ENCODE data around the gene AUTS2.
"Not testable (repeated sequence)": the region's sequence is repeated elsewhere in the genome, so short reads cannot be mapped to it uniquely, and the experiment has no call there.

Gene AUTS2

DNA sequence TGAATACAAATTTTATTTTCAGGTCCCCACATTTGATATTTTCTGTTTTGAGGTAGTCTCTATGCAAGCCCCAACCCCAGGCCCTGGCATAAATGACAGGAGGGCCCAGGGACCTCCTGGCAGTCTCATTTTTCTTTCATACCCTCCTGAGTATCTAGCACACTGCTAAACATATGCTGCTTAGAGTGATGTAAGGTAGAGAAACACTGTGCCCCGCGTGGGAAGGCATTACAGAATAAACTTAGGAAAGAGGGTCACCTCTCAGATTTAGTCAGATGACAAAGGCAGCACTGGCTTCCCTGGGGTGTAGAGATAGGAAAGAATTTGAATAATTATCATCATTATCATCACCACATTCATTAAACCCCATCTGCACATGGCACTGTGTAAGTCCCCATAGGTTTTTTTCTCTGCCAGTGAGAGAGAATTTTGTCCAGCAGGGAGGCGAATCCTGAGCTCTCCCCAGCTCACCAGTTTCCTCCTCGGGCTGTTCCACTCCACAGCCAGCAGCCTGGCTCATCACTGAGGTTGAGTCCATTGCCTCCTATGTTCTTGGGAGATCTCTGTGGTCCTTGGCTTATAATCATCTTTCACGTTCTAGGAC, 1026.3 kb downstream of the AUTS2 start:
- DNase-seq: no peak

DNA sequence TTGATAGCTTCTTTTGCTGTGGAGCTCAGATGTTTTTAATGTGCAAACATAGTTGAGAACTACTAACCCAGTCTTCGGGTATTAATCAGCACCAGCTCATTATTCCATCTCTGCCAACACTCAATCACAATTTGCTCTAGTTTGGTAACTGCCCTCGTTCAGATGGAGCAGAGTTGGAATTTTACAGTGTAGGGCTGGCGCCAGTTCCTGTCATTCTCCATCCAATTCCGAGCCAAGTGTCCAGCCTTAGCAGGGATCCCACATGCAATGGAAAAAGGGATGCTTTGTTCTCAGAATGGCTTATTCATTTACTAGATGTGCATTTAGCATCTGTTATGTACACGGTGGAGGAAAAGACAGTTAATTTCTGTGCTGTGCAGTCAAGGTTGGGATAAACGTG, 1029.2 kb downstream of the AUTS2 start:
- no peak for DNase-seq

DNA sequence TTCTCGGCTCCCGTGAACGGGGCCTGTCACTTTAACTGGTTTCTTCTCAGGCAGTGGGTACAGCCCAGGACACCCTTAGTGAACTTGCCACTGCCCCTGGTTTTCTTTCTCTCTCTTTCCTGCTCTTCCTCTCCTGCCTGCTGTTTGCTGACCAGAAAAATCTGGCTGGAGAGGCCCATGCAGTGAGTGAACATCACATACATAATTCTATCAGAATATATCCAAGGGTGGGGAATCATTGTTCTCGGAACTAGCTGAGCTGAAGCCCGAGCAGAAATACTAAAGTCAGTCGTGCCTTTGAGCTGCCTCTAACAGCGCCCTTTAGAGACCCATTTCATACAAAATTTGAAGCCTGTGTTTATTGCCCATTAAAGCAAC, 1032.2 kb downstream of the AUTS2 start:
- no peak for DNase-seq

DNA sequence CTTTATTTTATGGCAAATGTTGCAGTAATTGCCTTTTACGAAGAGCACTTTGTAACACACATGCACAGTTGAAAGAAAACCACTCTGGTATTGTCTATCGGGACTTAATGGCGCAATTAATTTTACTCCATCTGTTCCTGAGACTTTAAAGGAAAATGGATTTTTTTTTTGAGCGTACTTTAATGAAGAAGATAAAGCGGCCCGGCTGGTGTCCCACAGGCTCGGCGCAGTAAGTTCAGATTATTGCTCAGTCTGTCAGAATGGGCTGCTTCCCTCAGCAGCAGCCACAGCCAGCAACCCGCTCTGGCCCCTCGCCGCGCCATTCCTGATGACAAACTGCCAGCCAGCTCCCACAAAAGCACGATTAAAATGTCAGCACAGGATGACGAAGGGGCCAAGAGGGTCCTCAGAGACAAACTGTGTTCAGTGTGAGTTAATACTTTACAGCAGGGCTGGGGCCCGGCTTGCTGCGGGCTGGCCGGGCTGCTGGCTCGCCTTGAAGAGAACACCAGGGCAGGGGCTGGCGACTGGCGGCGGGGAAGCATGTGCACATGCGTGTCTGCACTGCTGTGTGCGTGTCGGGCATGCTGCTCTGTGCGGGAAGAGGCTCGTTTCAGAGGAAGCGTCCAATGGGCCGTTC, 1032.7 kb downstream of the AUTS2 start:
- peak; percentile 10 for DNase-seq

DNA sequence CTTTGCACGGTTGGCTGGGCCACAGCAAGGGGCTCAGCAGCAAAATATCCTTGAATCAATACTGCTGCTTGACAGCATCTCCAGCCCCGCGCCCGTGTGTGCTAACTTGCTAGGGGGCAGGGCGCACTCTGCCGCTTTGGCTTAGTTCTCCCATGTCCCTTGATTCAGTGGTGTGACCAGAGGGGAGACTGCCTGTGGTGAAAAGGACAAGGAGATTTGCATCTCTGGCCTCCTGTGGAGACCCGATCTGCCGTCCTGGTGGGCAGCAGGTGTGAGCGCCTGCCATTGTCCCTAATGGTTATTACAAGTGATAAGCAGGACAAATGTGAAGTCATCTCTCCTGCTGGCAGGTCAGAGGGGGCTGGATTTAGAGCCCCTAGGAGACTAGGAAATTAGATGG, 1033.4 kb downstream of the AUTS2 start:
- DNase-seq: no peak

DNA sequence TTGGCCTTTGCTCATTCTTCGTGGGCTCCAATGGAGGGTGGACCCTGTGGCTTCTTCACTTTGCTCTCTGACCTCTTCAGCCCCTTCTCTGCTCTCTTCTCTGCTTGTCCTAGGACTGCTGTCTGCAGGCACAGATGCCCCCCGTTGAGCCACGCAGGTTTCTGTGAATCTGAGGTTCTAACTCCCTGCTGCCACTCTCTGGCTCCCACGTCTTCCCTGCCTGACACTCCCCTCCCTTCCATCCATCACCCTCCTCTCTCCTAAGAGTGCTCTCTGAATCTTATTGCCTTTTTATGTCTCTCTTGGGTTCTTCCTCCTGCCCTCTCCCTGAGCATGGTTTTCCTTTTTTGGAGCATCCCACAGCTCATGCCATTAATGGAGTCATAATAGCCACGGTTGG, 1034.1 kb downstream of the AUTS2 start:
- DNase-seq: no peak

DNA sequence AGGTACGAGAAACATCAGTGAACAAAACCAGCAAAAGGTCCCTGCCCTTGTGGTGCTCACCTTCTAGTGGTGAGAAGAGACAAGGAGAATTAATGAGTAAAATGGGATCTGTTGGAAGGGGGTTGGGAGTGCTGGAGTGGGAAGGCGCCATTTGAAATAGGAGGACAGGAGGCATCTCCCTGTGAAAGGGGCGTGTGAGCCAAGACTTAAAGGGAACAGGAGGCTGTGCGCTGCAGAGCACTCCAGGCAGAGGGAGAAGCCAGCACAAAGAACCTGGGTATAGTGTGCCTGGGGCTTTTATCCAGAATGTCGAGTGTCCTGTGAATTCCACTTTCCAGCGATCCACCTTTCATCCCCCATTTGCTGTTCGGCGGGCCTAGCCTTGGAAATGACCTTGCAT, 1035.8 kb downstream of the AUTS2 start:
- no peak for DNase-seq

DNA sequence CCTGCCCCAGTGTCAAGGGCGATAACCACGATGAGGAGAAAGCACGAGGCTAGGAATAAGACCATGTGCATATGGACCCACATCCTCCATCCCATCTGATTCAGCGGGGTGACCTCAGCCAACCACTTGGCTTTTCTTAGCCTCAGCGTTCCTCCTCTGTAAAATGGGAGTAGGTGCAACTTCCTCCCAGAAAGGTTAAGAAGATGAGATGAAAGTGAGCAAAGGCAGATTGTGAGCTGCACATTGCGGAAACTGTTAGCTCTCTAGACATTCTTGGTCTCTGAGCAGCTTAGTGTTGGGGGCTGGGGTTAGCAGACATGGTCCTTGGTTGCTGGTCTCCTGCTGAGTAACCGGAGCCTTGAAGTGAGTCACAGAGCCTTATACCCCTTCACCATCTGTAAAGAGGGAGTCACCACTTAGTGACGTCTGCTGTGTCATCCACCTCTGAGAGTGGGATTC, 1036.4 kb downstream of the AUTS2 start:
- DNase-seq: no peak

DNA sequence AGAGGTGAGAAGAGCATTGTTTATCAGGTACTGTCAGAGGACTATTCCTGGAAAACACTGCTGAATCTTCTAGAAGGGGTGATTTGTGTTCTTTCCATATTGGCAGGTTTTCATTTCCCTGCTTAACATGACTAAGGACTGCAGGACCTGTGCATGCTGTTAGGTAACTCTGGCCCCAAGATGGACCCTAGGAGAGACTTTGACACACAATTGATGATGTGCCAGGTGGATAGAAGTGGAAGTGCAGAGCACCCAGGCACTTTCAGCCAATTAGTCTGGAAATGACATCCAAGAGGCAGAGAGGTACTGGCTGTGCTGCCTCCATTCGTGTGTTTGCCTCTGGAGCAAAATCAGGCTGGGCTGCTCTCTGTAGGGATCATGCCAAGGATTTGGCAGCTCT, 1037.4 kb downstream of the AUTS2 start:
- DNase-seq: no peak

DNA sequence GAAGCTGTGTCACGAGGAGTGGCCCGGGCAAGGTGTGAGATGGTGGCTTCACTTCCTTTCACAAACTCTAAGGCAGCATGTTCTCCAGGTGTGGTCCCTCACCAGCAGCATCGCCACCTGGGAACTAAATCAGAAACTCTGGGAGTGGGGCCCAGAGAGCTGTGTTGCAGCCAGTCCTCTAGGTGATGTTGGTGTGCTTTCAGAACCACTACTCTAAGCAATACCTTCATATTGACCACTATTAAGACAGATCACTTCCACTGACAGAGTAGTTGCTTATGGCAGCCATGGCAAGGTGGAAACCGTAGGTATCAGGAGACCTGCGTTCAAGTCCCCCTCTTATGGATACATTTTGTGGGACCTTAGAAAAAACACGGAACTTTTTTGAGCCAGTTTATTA, 1037.9 kb downstream of the AUTS2 start:
- no peak for DNase-seq

DNA sequence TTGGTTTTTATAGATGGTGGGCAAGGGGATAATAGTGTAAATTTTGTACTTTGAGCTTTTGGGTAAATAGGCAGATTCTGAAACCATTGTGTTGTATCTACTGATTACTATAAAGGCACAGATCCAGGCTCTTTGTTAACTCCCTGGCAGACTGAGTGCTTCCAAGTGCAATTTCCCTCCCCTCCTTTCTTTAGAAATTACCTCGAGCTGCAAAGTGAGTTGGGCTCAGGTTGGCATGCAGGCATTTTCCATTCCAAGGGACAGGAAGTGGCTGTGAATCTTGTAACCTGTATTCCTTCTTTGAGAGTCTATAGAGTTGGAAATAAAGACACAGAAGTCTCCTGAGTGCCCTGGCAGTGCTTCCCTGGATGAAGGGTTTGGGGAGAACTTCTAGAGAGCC, 1039.5 kb downstream of the AUTS2 start:
- DNase-seq: no peak

DNA sequence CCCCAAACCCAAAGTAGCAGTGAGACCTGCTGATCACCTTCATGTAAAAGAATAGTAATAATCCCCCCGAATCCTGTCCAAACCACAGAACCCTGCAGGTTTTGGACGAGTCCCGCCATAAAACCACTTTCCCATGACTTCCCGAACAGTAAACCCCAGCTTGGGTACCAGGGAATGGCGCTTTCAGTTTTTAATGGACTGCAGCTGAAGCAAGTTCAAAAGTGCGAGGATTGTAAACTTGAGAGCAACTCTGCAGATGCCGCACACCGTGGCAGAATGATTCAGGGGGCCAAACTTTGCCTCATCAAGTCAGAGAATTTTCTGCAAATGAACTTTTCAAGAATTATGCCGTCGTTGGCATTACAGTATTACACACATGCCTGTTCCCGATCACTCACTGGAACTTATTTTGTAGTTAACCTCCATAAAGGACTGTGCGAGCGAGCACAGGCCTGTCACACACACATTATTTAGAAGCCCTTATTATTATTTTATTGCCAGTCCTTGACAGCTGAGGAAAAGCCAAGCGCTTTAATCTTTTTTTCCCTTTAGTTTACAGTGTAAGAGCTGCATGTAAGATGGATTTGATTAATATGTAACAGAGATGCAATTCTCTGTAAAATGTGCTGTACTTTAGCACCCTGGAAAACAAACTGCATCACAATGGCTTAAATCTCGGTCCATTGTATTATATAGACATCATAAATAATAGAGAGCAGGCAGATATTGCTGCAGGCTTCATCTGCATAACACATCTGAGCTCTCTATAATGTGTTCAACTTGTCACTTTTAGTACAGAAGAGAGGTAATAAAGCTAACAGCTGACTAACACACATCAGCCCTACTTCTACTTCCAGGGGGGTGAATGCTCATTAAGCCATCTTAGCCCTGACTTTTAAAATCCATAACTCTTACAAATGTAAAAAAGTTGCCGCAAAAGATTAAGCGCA, 1040.2 kb downstream of the AUTS2 start:
- no peak for DNase-seq

DNA sequence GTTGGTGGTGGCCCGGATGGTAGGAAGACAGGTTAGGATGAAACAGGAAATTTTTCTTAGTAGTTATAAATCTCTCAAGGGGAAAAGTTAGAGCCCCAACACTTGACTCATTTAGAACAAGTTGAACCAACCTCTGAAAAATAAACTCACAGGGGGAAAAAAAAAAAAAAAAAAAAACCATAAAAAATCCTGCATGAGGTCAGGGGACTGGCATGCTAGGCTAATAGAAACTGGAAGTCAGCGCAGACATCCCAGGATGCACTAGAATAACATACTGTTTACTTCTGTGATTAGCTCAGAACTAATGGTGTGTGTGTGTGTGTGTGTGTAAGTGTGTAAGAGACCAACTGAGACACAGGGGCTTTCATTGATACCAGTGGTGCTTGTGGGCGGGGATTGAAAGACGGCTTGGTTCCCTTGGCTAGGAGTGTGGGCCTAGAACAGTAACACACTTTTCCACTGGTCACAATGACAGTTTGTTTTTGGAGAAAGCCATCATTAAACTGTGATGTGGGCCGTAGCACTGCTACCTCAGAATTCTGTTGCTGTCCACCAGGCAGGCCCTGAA, 1042.1 kb downstream of the AUTS2 start:
- no peak for DNase-seq

DNA sequence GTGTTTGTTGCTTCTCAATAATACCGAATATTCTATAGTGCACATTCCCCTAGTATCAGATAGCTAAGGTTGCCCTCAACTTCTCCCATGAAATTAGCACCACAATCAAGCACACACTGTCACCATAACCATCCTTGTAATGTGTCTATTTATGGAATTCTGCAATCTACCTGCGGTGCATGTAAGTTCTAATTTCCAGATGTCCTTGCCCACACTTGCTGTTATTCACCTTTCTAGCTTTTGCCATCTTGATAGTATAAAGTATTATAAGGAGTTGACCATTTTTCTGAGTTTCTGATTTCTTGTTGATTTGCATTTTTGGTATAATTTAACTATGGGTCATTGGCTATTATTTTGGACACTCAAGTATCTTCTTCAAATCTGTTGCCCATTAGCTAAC, 1043.6 kb downstream of the AUTS2 start:
- DNase-seq: no peak

DNA sequence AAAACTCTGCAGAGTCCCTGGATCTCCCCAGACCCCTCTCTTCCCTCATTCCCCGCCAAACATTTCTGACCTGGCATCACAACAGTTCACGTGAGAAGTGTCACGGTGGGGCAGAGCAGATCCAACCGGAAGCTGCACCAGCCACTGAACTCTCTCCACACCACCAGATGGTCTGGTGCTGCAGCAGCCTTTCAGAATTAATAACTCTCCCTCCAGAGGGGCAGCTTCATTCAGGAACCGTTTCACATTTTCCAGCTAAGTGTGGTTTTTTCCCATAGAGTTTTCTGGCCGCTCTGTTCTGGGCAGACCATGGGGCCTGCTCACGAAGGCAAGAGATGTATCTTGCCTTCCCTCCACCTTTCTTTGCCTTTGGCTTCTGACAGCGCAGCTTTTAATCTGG, 1047.0 kb downstream of the AUTS2 start:
- no peak for DNase-seq

DNA sequence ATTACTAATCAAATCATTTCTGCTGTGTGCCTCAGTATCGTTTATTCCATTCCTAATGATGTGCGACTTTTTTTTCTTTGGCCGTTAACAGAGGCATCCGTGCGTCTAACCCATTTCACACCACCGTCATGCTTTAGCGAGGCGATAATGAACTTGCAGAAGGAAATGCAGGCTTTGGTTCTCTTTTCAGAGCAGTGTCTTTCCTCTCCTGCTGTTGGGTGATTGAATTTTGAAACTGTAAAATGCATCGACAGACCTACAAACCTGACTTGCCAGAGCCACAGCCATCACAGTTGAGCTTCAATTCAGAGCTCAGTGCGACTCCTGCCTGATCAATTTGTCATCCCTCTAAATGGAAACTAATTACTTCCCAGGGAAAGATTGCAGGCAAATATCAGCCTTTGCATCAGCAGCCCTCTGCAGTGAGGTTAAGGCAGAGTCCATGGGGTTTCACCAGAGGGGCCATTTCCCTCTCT, 1047.6 kb downstream of the AUTS2 start:
- no peak for DNase-seq

DNA sequence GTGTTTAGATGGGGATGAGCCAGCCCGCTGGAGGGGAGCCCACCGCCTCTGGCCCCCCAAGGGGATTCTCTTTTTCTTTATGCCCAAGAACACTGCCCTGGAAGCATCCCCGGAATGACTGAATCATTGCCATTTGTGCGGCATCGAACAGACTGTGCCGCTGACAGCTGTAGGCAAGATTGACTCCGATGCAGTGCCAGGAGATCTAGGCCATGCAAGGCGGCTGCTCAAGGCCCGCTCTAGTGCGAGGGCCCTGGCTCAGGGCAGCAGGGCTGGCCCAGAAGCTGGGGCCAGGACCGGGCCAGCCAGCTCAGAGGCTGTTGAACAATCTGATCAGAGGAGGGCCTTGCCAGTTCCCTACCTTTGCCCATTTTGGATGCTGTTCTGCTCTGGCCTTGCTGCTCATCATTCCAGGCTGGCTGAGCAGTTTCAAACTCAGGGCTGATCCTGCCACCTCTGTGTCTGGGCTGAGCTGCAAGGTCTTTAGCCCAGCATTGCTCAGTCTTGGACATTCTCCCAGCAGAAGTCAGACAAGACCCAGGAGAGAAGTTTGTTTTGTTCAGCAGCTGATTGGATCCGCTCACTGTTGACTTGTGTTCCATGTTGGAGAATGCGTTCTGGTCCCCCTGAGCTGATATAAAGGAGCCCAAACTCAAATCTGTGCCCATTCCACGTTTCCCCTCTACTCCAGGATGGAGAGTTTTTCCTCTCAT, 1048.4 kb downstream of the AUTS2 start:
- peak; percentile 19 for DNase-seq

DNA sequence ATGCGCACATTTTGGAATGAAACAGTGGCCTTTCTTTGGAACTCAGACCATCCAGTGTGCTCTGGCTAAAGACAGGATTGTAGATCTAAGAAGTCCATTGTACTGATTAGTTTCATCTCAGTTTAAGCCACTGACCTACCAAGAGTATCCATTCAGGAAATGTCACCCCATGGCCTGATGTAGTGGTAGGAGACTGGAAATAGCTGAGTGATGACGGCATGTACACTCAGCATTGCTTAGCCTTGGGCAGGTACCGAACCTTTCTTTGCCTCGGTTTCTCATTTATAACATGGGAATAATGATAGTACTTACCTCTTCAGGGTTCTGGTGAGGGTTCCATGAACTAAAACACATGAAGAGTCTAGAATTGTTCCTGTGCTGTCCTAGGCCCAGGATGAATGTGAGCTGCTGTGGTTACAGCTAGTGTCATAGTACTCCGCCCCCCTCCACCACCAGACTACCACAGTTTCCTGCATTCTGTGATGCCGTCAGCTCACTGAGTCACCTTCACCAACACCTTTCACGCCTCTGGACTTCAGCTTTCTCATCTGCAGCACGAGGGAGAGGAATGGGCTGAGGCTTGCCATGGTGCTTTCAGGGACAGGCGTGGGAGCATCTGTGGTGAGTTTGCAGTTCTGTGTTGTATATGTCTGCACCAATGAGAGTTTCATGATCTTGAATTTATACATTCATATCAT, 1049.7 kb downstream of the AUTS2 start:
- DNase-seq: no peak

DNA sequence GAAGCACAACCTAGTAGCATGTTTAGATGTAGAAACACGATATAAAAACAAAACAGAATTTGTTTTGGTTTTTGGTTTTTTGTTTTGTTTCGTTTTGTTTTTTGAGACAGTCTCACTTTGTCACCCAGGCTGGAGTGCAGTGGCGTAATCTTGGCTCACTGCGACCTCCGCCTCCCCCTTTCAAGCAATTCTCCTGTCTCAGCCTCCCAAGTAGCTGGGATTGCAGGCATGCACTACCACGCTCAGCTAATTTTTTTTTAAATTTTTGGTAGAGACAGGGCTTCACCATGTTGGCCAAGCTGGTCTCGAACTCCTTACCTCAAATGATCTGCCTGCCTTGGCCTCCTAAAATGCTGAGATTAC, 1050.2 kb downstream of the AUTS2 start:
- DNase-seq: not testable (repeated sequence)

DNA sequence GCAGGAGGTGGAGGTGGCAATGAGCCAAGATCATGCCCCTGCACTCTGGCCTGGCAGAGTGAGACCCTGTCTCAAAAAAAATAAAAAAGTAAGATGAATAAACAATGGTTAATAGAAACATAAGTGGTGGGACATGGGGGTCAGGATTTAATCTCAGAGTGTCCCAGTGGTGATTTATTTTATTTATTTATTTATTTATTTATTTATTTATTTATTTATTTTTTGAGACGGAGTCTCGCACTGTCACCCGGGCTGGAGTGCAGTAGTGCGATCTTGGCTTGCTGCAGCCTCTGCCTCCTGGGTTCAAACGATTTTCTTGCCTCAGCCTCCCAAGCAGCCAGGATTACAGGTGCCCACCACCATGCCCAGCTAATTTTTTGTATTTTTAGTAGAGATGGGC, 1051.0 kb downstream of the AUTS2 start:
- DNase-seq: no peak

DNA sequence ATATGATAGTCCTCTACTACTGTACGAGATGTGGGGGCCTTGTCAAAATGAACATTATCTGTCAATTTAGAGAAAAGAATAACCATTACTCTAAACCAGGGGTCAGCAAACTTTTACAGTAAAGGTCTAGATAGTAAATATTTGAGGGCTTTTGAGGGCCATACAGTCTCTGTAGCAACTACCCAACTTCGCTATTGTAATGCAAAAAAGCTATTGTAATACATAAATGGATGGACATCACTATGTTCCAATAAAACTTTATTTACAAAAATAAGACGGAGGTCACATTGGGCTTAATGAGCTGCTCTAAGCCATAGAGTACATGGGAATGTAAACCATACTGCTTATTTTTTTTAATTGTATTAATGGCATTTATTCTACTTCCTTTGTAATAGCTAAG, 1055.9 kb downstream of the AUTS2 start:
- DNase-seq: no peak

DNA sequence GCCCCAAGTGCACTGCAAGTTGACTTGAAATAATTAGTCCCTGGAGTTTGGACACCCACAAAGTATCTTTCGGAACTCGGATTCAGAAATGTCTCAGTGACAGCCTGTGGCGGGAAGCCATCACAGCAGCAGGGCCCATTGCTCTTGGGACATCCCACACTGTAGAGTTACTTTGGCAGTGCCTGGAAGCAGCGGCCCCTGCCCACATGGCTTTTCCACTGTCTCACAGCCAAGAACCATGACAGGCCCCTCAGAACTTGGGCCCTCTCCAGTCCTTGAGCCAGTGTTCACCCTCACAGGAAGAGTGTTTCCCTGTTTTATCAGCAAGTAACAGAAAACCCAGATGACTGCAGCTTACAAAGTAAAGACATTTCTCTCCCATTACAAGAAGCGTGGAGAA, 1056.7 kb downstream of the AUTS2 start:
- no peak for DNase-seq
